MM.1S (cell line): ENCODE results near the gene GATA5.

ENCODE experiments used
- DNase-seq: peaks from one replicate; pipeline ENCODE4 v3.0.0-alpha.2; 2015
- H2AFZ ChIP-seq: fragments of 300-600 bp; sonication (generic); 2 replicates; pipeline ENCODE4 v1.6.0; 2016; ENCODE audit warnings: antibody characterized with exemption, low read length
- H3F3A ChIP-seq: fragments of 300-600 bp; sonication (generic); 2 replicates; pipeline ENCODE4 v1.6.1; 2016; ENCODE audit warnings: mild to moderate bottlenecking, antibody characterized with exemption, low read length, moderate library complexity, mixed read lengths; ENCODE audit not compliant: insufficient read depth
- H3K27ac ChIP-seq: fragments of 300-600 bp; sonication (generic); 2 replicates; pipeline ENCODE4 v1.5.1; 2016; ENCODE audit warnings: mild to moderate bottlenecking, low read length
- H3K27me3 ChIP-seq: fragments of 300-600 bp; sonication (generic); replicated peaks from 2 replicates; pipeline ENCODE4 v1.6.0; 2016; ENCODE audit warnings: low read length; ENCODE audit not compliant: insufficient read depth
- H3K36me3 ChIP-seq: fragments of 300-600 bp; sonication (generic); replicated peaks from 2 replicates; pipeline ENCODE4 v1.6.1; 2016; ENCODE audit warnings: mild to moderate bottlenecking, low read length, mixed read lengths; ENCODE audit not compliant: insufficient read depth
- H3K4me1 ChIP-seq: fragments of 300-600 bp; sonication (generic); 2 replicates; pipeline ENCODE4 v1.6.1; 2016; ENCODE audit warnings: low read length, mixed read lengths
- H3K4me2 ChIP-seq: fragments of 300-600 bp; sonication (generic); 2 replicates; pipeline ENCODE4 v1.6.0; 2016; ENCODE audit warnings: low read depth, low read length
- H3K4me3 ChIP-seq: fragments of 300-600 bp; sonication (generic); 2 replicates; pipeline ENCODE4 v1.5.1; 2016; ENCODE audit warnings: low read length, mixed read lengths
- H3K79me2 ChIP-seq: fragments of 300-600 bp; sonication (generic); 2 replicates; pipeline ENCODE4 v1.6.1; 2016; ENCODE audit warnings: mixed run types, low read length, mixed read lengths
- H3K9ac ChIP-seq: fragments of 300-600 bp; sonication (generic); 2 replicates; pipeline ENCODE4 v1.6.1; 2016; ENCODE audit warnings: low read length, mixed read lengths
- H3K9me2 ChIP-seq: fragments of 300-600 bp; sonication (generic); replicated peaks from 2 replicates; pipeline ENCODE4 v1.6.1; 2016; ENCODE audit warnings: mild to moderate bottlenecking, low read length, mixed read lengths; ENCODE audit not compliant: insufficient read depth
- H3K9me3 ChIP-seq: fragments of 300-600 bp; sonication (generic); replicated peaks from 2 replicates; pipeline ENCODE4 v1.6.1; 2016; ENCODE audit warnings: mild to moderate bottlenecking, low read length, mixed read lengths; ENCODE audit not compliant: insufficient read depth
- H4K20me1 ChIP-seq: fragments of 300-600 bp; sonication (generic); 2 replicates; pipeline ENCODE4 v1.6.1; 2016; ENCODE audit warnings: mild to moderate bottlenecking, low read length, moderate library complexity, mixed read lengths; ENCODE audit not compliant: insufficient read depth
- CTCF ChIP-seq: fragments of 300-600 bp; sonication (generic); IDR thresholded peaks from 2 replicates; pipeline ENCODE4 v1.5.1; 2016; ENCODE audit warnings: antibody characterized with exemption, low read length, mixed read lengths
- EZH2 ChIP-seq: fragments of 300-600 bp; sonication (generic); optimal IDR thresholded peaks from 2 replicates; pipeline ENCODE3; 2017; ENCODE audit warnings: low read depth, mild to moderate bottlenecking, antibody characterized with exemption, low read length, mixed read lengths
- EZH2phosphoT487 ChIP-seq: fragments of 300-600 bp; sonication (generic); IDR thresholded peaks from 2 replicates; pipeline ENCODE4 v1.6.1; 2018; ENCODE audit warnings: antibody characterized with exemption, low read length

Gene GATA5

DNA sequence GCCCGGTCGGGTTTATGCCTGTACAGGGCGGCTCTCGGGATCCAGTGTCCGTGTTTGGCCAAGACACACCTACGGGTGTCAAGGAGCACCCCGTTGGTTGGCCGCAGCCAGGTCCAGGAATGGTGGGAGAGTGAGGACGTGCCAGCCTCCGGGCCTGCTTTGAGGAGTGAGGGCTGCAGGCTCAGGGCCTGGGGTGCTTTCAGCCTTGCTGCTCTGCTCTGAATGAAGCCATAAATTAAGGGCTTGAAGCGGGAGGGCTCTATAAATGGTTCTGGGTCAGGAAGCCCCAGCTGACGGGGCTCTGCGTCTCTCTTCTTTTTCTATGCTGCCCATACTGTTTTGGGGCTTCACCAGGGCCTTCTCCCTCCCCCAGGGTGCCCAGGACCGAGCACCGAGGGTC, 15.1 kb downstream of the GATA5 start:
- no peaks in the 10 kb centered on the region for H3K79me2 ChIP-seq
- H3K27ac ChIP-seq = no peak overlapping the region
- no peak overlapping the region for H3K9ac ChIP-seq
- H3K4me2 ChIP-seq = no peak overlapping the region
- peaks cover 100% of the 10 kb centered on the region for H3K27me3 ChIP-seq
- no peak overlapping the region for H2AFZ ChIP-seq
- TF ChIP-seq EZH2 = no peak
- TF ChIP-seq EZH2phosphoT487 = no peak
- H3K9me3 ChIP-seq = no peaks in the 10 kb centered on the region
- H3K36me3 ChIP-seq = no peaks in the 10 kb centered on the region
- H3K4me1 ChIP-seq = no peaks in the 10 kb centered on the region
- DNase-seq = no peak
- H3F3A ChIP-seq = no peaks in the 10 kb centered on the region
- H3K4me3 ChIP-seq = no peak overlapping the region
- no peaks in the 10 kb centered on the region for H3K9me2 ChIP-seq
- no peaks in the 10 kb centered on the region for H4K20me1 ChIP-seq

DNA sequence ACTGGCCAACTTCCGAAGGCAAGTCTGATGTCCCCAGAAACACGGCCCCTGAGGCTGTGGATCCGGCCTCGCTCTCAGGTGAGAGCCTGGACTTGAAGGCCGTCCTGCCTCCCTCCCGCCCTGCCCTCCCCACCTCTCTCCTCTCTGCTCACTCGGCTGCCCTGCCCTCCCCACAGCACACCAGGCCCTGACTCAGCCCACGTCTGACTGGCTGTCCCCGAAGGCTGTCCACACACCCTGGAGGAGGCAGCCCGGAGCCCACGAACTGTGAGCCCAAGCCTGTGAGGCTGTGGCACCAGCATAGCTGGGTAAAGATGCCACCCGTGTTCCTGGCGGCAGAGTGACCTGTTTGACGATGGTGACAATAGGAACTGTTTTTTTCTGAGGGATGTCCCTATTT, 16.3 kb downstream of the GATA5 start:
- H3K4me2 ChIP-seq = no peak overlapping the region
- H3K27me3 ChIP-seq = peaks cover 100% of the 10 kb centered on the region
- no peaks in the 10 kb centered on the region for H4K20me1 ChIP-seq
- no peaks in the 10 kb centered on the region for H3K9me2 ChIP-seq
- no peaks in the 10 kb centered on the region for H3K4me1 ChIP-seq
- TF ChIP-seq EZH2phosphoT487 (no peak), CTCF (no peak), EZH2 (no peak)
- H3K27ac ChIP-seq = no peak overlapping the region
- H3K79me2 ChIP-seq = no peaks in the 10 kb centered on the region
- H3K9ac ChIP-seq = no peak overlapping the region
- H2AFZ ChIP-seq = no peak overlapping the region
- DNase-seq = no peak
- no peak overlapping the region for H3K4me3 ChIP-seq
- no peaks in the 10 kb centered on the region for H3F3A ChIP-seq
- no peaks in the 10 kb centered on the region for H3K9me3 ChIP-seq
- no peaks in the 10 kb centered on the region for H3K36me3 ChIP-seq

DNA sequence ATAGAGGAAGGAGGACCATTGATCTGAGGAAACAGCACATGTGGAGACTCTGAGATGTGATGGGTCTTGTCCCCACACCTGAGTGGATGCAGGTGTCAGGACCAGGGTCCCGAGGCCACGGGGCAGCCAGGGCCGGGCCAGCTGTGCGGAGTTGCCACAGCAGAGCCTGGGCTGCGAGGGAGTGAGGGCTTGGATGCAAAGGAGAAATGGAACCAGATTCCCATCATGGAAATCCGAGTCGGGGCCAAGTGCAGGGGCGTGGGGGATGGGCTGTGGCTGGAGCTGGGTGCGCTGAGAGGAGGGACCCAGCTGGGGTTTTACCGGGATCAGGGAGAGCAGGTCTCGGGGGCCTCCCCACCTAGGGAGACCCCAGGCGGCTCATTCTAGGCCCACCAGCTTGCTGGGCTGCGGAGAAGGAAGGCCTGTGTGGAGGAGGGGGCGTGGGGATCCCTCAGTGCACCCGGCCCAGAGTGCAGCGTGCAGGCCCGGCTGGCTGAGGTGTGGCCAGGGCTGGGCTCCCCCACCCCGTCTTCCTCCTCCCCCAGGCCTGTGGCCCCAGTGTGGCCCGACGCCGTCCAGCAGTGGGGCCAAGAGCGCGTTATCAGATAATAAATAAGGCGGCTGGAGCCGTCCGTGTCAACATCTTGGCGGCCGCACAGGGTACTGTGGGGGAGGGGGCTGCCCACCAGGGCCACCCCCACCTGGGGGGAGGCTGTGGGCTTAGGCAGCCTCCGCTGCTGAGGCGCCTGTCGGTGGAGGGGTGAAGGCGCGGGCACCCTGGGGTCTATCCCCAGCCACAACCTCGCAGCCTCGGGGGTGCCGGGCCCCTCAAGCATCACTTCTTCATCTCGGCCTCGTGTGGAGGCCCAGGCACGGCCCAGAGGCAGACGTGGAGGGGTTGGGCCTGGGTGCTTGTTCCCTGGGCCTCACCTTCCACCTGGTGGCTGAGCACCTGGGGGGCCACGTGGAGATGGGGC, 17.2 kb downstream of the GATA5 start:
- Histone ChIP-seq H3K27me3 (peaks cover 100% of the 10 kb centered on the region), H4K20me1 (no peaks in the 10 kb centered on the region), H3K9ac (no peak overlapping the region)

More for the DNA sequence above, 17.2 kb downstream of the GATA5 start:
- H3K9me2 ChIP-seq = no peaks in the 10 kb centered on the region
- no peak for DNase-seq
- no peaks in the 10 kb centered on the region for H3K4me1 ChIP-seq
- TF ChIP-seq CTCF = no peak
- TF ChIP-seq EZH2 = no peak
- no peak for TF ChIP-seq EZH2phosphoT487
- H3K79me2 ChIP-seq = no peaks in the 10 kb centered on the region
- H3K9me3 ChIP-seq = no peaks in the 10 kb centered on the region
- no peaks in the 10 kb centered on the region for H3F3A ChIP-seq
- H2AFZ ChIP-seq = no peak overlapping the region
- H3K36me3 ChIP-seq = no peaks in the 10 kb centered on the region
- no peak overlapping the region for H3K4me3 ChIP-seq
- no peak overlapping the region for H3K27ac ChIP-seq
- H3K4me2 ChIP-seq = no peak overlapping the region
